K562 (cell line): Measurements from ENCODE around the gene TAF3. TPM values are rescaled to one million over a fixed set of nuclear protein-coding genes. Genes with fewer than 3 reads are reported as not detected.

ENCODE experiments used
- ATAC-seq: fragments of 200-7000 bp; cut with Tn5 transposase; 3 replicates; pipeline ENCODE4 v1.9.1; 2020; ENCODE audit warnings: moderate library complexity
- BruUV-seq: library from RNA; stranded (reverse); fragments of 400-500 nt; replicated peaks from 2 replicates; lab custom pipeline; 2021; lab: Mats Ljungman, UMichigan
- CTCF ChIA-PET: fragments of 300-600 bp; formaldehyde crosslinking; extraction: SDS; loops from one replicate; lab custom pipeline; 2021; ENCODE audit warnings: low intra/inter-chr PET ratio; lab: Yijun Ruan, JAX
- POLR2A ChIA-PET: fragments of 300-600, 350-650 bp; sonication (Branson Sonifier 250); formaldehyde crosslinking; extraction: SDS; loops from one replicate; lab custom pipeline; 2021; ENCODE audit warnings: antibody characterized with exemption, inconsistent platforms; lab: Yijun Ruan, JAX
- DNase-seq, 4 experiments: peaks; one replicate each; pipeline versions ENCODE4 v3.0.0 to v3.0.0-alpha.2; 2011 to 2018; ENCODE audit warnings: low spot score in 3 of 4, mixed read lengths in 3 of 4; ENCODE audit errors: extremely low read depth in 1 of 4
- FAIRE-seq: peaks from 2 replicates; lab custom pipeline; 2011; peaks lifted over from hg19 to GRCh38; lab: Jason Lieb, UNC
- H2AFZ ChIP-seq: 2 replicates; pipeline ENCODE4 v1.6.0; 2011; ENCODE audit warnings: low read depth, low read length, control low read depth, inconsistent platforms
- H3K27ac ChIP-seq: fragments of 200-600 bp; 3 replicates; pipeline ENCODE4 v1.8.0; 2011; ENCODE audit warnings: low read depth, mild to moderate bottlenecking, control low read depth, inconsistent platforms, low read length, moderate library complexity, mixed read lengths; ENCODE audit errors: extremely low read depth
- H3K27me3 ChIP-seq, 2 experiments: fragments of 300-600 bp in 1 of 2; 2 replicates in 1 of 2; 3 replicates in 1 of 2; pipeline versions ENCODE4 v1.6.0 to v1.8.0; 2011; ENCODE audit warnings: inconsistent platforms in 2 of 2, low read length in 2 of 2, mild to moderate bottlenecking in 1 of 2, mixed read lengths in 1 of 2, moderate library complexity in 1 of 2; ENCODE audit not compliant: control insufficient read depth in 2 of 2, insufficient read depth in 2 of 2
- H3K36me3 ChIP-seq: fragments of 300-600 bp; 3 replicates; pipeline ENCODE4 v1.8.0; 2011; ENCODE audit warnings: mild to moderate bottlenecking, low read length, inconsistent platforms; ENCODE audit not compliant: control insufficient read depth, insufficient read depth
- H3K4me1 ChIP-seq, 2 experiments: fragments of 200-600 bp in 1 of 2; replicated peaks in 1 of 2; 2 replicates in 1 of 2; 3 replicates in 1 of 2; pipeline versions ENCODE4 v1.5.1 to v1.8.0; 2011; ENCODE audit warnings: inconsistent platforms in 2 of 2, low read length in 2 of 2, mild to moderate bottlenecking in 1 of 2, mixed read lengths in 1 of 2, moderate library complexity in 1 of 2; ENCODE audit not compliant: control insufficient read depth in 2 of 2, insufficient read depth in 2 of 2
- H3K4me2 ChIP-seq: 2 replicates; pipeline ENCODE4 v1.6.1; 2011; ENCODE audit warnings: low read length, control low read depth, inconsistent platforms, mixed read lengths; ENCODE audit not compliant: insufficient read depth
- H3K4me3 ChIP-seq: fragments of 200-600 bp; sonication (generic), shearing (Covaris generic); 2 replicates; pipeline ENCODE4 v1.5.1; 2016; ENCODE audit warnings: control low read depth, inconsistent platforms
- H3K79me2 ChIP-seq: fragments of 200-600 bp; 3 replicates; pipeline ENCODE4 v1.8.0; 2011; ENCODE audit warnings: low read length, inconsistent platforms; ENCODE audit not compliant: control insufficient read depth, insufficient read depth
- H3K9ac ChIP-seq, 2 experiments: 2 replicates each; pipeline versions ENCODE4 v1.6.0 to v1.6.1; 2011; ENCODE audit warnings: low read depth in 2 of 2, low read length in 2 of 2, control low read depth in 1 of 2, inconsistent platforms in 1 of 2, mild to moderate bottlenecking in 1 of 2, mixed read lengths in 1 of 2; ENCODE audit not compliant: insufficient read depth in 1 of 2
- H3K9me1 ChIP-seq: one replicate; pipeline ENCODE4 v1.6.0; 2011; ENCODE audit warnings: inconsistent platforms, mild to moderate bottlenecking, low read length, moderate library complexity; ENCODE audit not compliant: control insufficient read depth, insufficient read depth
- H3K9me3 ChIP-seq: replicated peaks from 2 replicates; pipeline ENCODE4 v1.5.1; 2011; ENCODE audit warnings: low read depth, low read length, inconsistent platforms; ENCODE audit not compliant: control insufficient read depth, insufficient read depth
- H4K20me1 ChIP-seq: replicated peaks from 2 replicates; pipeline ENCODE4 v1.6.1; 2011; ENCODE audit warnings: low read length, inconsistent platforms, mixed read lengths; ENCODE audit not compliant: control insufficient read depth, insufficient read depth
- ARID1B ChIP-seq: fragments of 450-650 bp; IDR thresholded peaks from 2 replicates; pipeline ENCODE4 v1.6.1; 2016; ENCODE audit warnings: antibody characterized with exemption, mild to moderate bottlenecking, inconsistent platforms
- ATF7 ChIP-seq: fragments of 450-650 bp; IDR thresholded peaks from 2 replicates; pipeline ENCODE4 v1.7.1; 2014; ENCODE audit warnings: mild to moderate bottlenecking, moderate library complexity
- BCOR ChIP-seq: fragments of 450-650 bp; IDR thresholded peaks from 2 replicates; pipeline ENCODE4 v1.6.1; 2016
- CBFB ChIP-seq: sonication (generic); formaldehyde crosslinking; IDR thresholded peaks from 2 replicates; pipeline ENCODE4 v1.4.0; 2020; ENCODE audit warnings: mild to moderate bottlenecking, missing genetic modification reagents
- CEBPB ChIP-seq: fragments of 450-650 bp; IDR thresholded peaks from 2 replicates; pipeline ENCODE4 v1.6.1; 2016; ENCODE audit warnings: missing genetic modification characterization, missing compliant biosample characterization
- ESRRB ChIP-seq: fragments of 250-450 bp; sonication (Bioruptor Pico); IDR thresholded peaks from 2 replicates; pipeline ENCODE4 v1.5.0; 2020; ENCODE audit warnings: mild to moderate bottlenecking, moderate library complexity, borderline replicate concordance
- HMBOX1 ChIP-seq: sonication (generic); IDR thresholded peaks from 2 replicates; pipeline ENCODE4 v1.6.1; 2016
- JUND ChIP-seq, 2 experiments: IDR thresholded peaks; 2 replicates in 1 of 2; 3 replicates in 1 of 2; pipeline ENCODE4 v1.6.1; 2011; ENCODE audit warnings: borderline replicate concordance in 2 of 2, low read depth in 2 of 2, low read length in 2 of 2, improper control_type of control experiment in 1 of 2, missing biosample characterization in 1 of 2, missing genetic modification characterization in 1 of 2, missing genetic modification reagents in 1 of 2
- NBN ChIP-seq: fragments of 450-650 bp; IDR thresholded peaks from 2 replicates; pipeline ENCODE4 v1.6.1; 2016; ENCODE audit warnings: low read depth, mild to moderate bottlenecking
- NFIX ChIP-seq: fragments of 250-450 bp; sonication (Bioruptor Pico); IDR thresholded peaks from 2 replicates; pipeline ENCODE4 v1.4.0; 2020; ENCODE audit warnings: low read depth, mild to moderate bottlenecking, moderate library complexity
- PKNOX1 ChIP-seq: fragments of 450-650 bp; IDR thresholded peaks from 2 replicates; pipeline ENCODE4 v1.6.1; 2016
- RHOXF2B ChIP-seq: fragments of 250-450 bp; sonication (Bioruptor Pico); conservative IDR thresholded peaks from 2 replicates; pipeline ENCODE4 v1.5.1; 2021
- ZNF444 ChIP-seq: fragments of 250-450 bp; sonication (Bioruptor Pico); IDR thresholded peaks from 2 replicates; pipeline ENCODE4 v1.4.0; 2020; ENCODE audit warnings: mild to moderate bottlenecking, moderate library complexity
- ZNF766 ChIP-seq: fragments of 200-800 bp; sonication (Bioruptor generic); conservative IDR thresholded peaks from 2 replicates; pipeline ENCODE4 v1.6.1; 2016; ENCODE audit warnings: missing genetic modification characterization, missing compliant biosample characterization
- WGBS: fragments of 100-300 bp; shearing (Covaris generic); methylation state at CpG from one replicate; pipeline ENCODE4 v1.1.6; 2016; ENCODE audit warnings: low coverage, mixed read lengths; ENCODE audit not compliant: insufficient coverage; ENCODE audit errors: missing lambda C conversion rate; 5-methylcytosine and 5-hydroxymethylcytosine counted together
- in situ Hi-C: fragments of 300-500 bp; cut with MboI; formaldehyde crosslinking; loops from 4 replicates; pipeline ENCODE4 v1.15.0; 2018; ENCODE audit warnings: inconsistent platforms, mixed read lengths
- intact Hi-C: fragments of 100-400 bp; cut with micrococcal nuclease; formaldehyde crosslinking; loops from 2 replicates; pipeline ENCODE4 v1.14.2; 2022
- polyA plus RNA-seq, 8 experiments: library from polyadenylated mRNA; depleted of rRNA in 4 of 8; stranded (reverse) in 5 of 8; unstranded in 3 of 8; fragments of >200 nt; fragmentation: Nextera tagmentation in 2 of 8; fragmentation: Illumina TruSeq in 1 of 8; extraction: Ambion mirVana in 2 of 8; extraction: Trizol in 1 of 8; gene quantifications; 2 replicates each; pipeline versions ENCODE4 v1.2.1 to v1.2.3, GENCODE V29; 2011 to 2014; ENCODE audit warnings: inconsistent platforms in 1 of 8, missing spikeins in 1 of 8
- total RNA-seq, 7 experiments: library from RNA; depleted of rRNA in 6 of 7; stranded (reverse); fragments of >200 nt in 6 of 7; fragmentation: Illumina TruSeq in 2 of 7; extraction: Trizol in 2 of 7; gene quantifications; 2 replicates each; pipeline versions ENCODE4 v1.2.1 to v1.2.3, GENCODE V29; 2011 to 2021; ENCODE audit warnings: low replicate concordance in 1 of 7

The TAF3 gene
- total and polyA plus RNA-seq, 9 of the 15 experiments (the other 6 are each of a cell fraction or from before 2014, with no cell fraction given), result 1.5 to 9.9 (median 4.1) TPM

DNA sequence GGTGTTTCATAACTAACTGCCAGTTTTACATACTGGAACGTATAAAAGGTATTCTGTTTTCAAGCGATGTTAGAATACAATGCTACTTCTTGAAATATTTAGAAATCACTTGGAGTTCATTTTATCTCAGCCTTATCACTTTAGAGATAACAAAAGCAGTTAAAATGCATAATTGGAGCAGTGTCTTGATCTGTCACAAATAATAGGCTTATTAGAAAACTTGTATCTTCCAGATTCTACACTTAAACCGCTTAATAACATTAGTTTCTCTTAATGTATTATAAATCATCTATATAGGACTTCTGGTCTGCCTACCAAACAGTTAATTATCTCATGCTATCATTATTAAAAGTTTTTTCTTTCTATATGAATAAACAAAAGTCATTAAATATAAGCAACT lies 104.4 kb downstream of the TAF3 start:
- intact Hi-C loops, result no loop called here
- ATAC-seq (no peak), DNase-seq (no peak), FAIRE-seq (no peak)
- H3K4me1 ChIP-seq, result no peaks in the 10 kb centered on the region; a peak in 1 of 5 replicates
- no peak overlapping the region for H3K27ac ChIP-seq
- POLR2A ChIA-PET, result no interaction called here
- no peaks in the 10 kb centered on the region for H3K9me3 ChIP-seq
- H3K79me2 ChIP-seq, result 0 out of 3 replicates have a peak, but pooled peaks cover 2% of the 10 kb centered on the region
- no peak overlapping the region for H3K9ac ChIP-seq
- BruUV-seq, result no TSS peak
- H3K36me3 ChIP-seq, result no peaks in the 10 kb centered on the region
- no peaks in the 10 kb centered on the region for H3K9me1 ChIP-seq
- no peaks in the 10 kb centered on the region for H4K20me1 ChIP-seq
- no peak overlapping the region for H3K4me2 ChIP-seq
- CTCF ChIA-PET, result no interaction called here
- H3K27me3 ChIP-seq, result no peaks in the 10 kb centered on the region
- H3K4me3 ChIP-seq, result no peak overlapping the region
- no peak for TF ChIP-seq NBN
- TF ChIP-seq RHOXF2B (CRISPR knock-in tag), result no peak
- TF ChIP-seq BCOR, result no peak
- TF ChIP-seq ESRRB, result no peak
- no peak for TF ChIP-seq NFIX (CRISPR knock-in tag)
- 79% methylated on average over 3 of the region's 3 CpGs for WGBS
- H2AFZ ChIP-seq, result no peak overlapping the region
- in situ Hi-C loops, result no loop called here

DNA sequence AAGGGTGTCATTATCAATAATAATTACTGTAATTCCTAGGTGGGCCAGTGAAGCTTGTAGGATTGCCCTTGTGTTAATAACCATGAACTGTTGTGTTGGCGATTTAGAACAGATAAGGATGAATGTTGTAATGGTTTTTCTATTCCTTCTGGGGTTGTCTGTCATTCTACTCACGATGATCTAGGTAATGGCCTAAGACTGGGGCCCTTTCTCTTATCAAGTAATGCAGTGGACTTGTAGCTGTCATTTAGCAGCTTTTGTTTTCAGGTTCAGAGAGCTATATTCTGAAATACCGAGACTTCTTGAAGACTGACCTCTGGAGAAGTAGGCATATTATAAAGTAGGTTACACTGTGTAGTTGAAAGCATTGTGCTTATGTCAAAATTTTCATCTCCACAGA lies 110.2 kb downstream of the TAF3 start:
- Histone ChIP-seq H3K9ac (no peak overlapping the region), H3K36me3 (no peaks in the 10 kb centered on the region), H3K4me3 (no peak overlapping the region), H3K27ac (no peak overlapping the region), H2AFZ (no peak overlapping the region), H3K9me3 (no peaks in the 10 kb centered on the region), H3K27me3 (no peaks in the 10 kb centered on the region), H3K4me2 (no peak overlapping the region), H3K4me1 (peaks cover 0 to 23% of the 10 kb centered on the region in 2 experiments; a peak in 3 of 5 replicates), H3K79me2 (0 out of 3 replicates have a peak, but pooled peaks cover 2% of the 10 kb centered on the region), H4K20me1 (no peaks in the 10 kb centered on the region), H3K9me1 (peaks cover 2% of the 10 kb centered on the region)
- intact Hi-C loops (no loop called here), in situ Hi-C loops (no loop called here)
- BruUV-seq, result no TSS peak
- 10% methylated on average over 3 of the region's 3 CpGs for WGBS
- ATAC-seq (peak; percentile 64), DNase-seq (peak in 2 of 4 experiments; percentile 26 to 31), FAIRE-seq (no peak)
- ChIA-PET CTCF (no interaction called here), POLR2A (no interaction called here)
- TF ChIP-seq JUND (IDR thresholded peaks at IDR 0.05; ENCODE audit: borderline replicate concordance, low read depth, low read length) (peak; percentile 16; the same call in 1 of the 2 replicates), JUND (tag; IDR thresholded peaks at IDR 0.05; ENCODE audit: borderline replicate concordance, low read depth, low read length) (no peak), CBFB (CRISPR knock-in tag) (no peak), ARID1B (0 out of 2 replicates have a peak, but pooled peaks have one; percentile 11), CEBPB (tag) (peak; percentile 35; the same call in 1 of the 2 replicates), PKNOX1 (peak; percentile 83), HMBOX1 (0 out of 2 replicates have a peak, but pooled peaks have one; percentile 22), ZNF766 (CRISPR knock-in tag) (no peak), ATF7 (0 out of 2 replicates have a peak, but pooled peaks have one; percentile 45), ZNF444 (CRISPR knock-in tag) (no peak)
